ENCODE data around the gene TOR1AIP2.

GRCh38 chr1:179870870-179871269 lies 6.7 kb downstream of the TOR1AIP2 start:
- no peak for TF ChIP-seq CTCF (IDR thresholded peaks at IDR 0.05)
- TF ChIP-seq POLR2A (IDR thresholded peaks at IDR 0.05), result no peak
